Glutamatergic neuron (in vitro differentiated cells): ENCODE results near the gene SLC22A4. TPM values are rescaled to one million over a fixed set of nuclear protein-coding genes. Genes with fewer than 3 reads are reported as not detected.

Source experiments
- DNase-seq: peaks from one replicate; pipeline ENCODE4 v3.0.0; 2022
- H3K27ac Mint-ChIP-seq: one replicate; pipeline ENCODE4 v1.8.0; 2020; ENCODE audit warnings: mild to moderate bottlenecking, mixed read lengths, inconsistent platforms; ENCODE audit not compliant: unreplicated experiment
- H3K27me3 Mint-ChIP-seq: one replicate; pipeline ENCODE4 v1.8.0; 2020; ENCODE audit warnings: mild to moderate bottlenecking, moderate library complexity, mixed read lengths, inconsistent platforms; ENCODE audit not compliant: unreplicated experiment
- H3K36me3 Mint-ChIP-seq: one replicate; pipeline ENCODE4 v1.8.0; 2020; ENCODE audit warnings: mild to moderate bottlenecking, mixed read lengths, inconsistent platforms; ENCODE audit not compliant: unreplicated experiment
- H3K4me1 Mint-ChIP-seq: one replicate; pipeline ENCODE4 v1.8.0; 2020; ENCODE audit warnings: mild to moderate bottlenecking, low read depth, mixed read lengths, inconsistent platforms; ENCODE audit not compliant: unreplicated experiment
- H3K4me3 Mint-ChIP-seq: one replicate; pipeline ENCODE4 v1.8.0; 2020; ENCODE audit warnings: mild to moderate bottlenecking, mixed read lengths, inconsistent platforms; ENCODE audit not compliant: unreplicated experiment
- H3K9me3 Mint-ChIP-seq: one replicate; pipeline ENCODE4 v1.8.0; 2020; ENCODE audit warnings: mild to moderate bottlenecking, moderate library complexity, mixed read lengths, inconsistent platforms; ENCODE audit not compliant: unreplicated experiment
- CTCF ChIP-seq: fragments of 200-600 bp; sonication (generic); IDR thresholded peaks from one replicate; pipeline ENCODE4 v1.5.0; 2021; ENCODE audit not compliant: partially characterized antibody, unreplicated experiment
- total RNA-seq: library from RNA; stranded (reverse); fragmentation: NEBNext Ultra II Directional; extraction: Animal tissue kit (Norgen Biotek cat#: 25700); gene quantifications from one replicate; pipeline ENCODE4 v1.2.1, GENCODE V29; 2021; ENCODE audit not compliant: unreplicated experiment

The SLC22A4 gene
- total RNA-seq, 1 donor from 2014 or later, result 0.37 TPM

GRCh38 chr5:132260714-132261551, 33.3 kb upstream of the SLC22A4 start:
- Mint-ChIP-seq H3K36me3 (no peaks in the 10 kb centered on the region), H3K4me3 (peak overlapping the region; percentile 58), H3K27me3 (peaks cover 15% of the 10 kb centered on the region), H3K9me3 (peaks cover 10% of the 10 kb centered on the region), H3K4me1 (peaks cover 28% of the 10 kb centered on the region), H3K27ac (no peak overlapping the region)
- no peak for TF ChIP-seq CTCF
- no peak for DNase-seq

- Mint-ChIP-seq H3K27me3 (peaks cover 15% of the 10 kb centered on the region), H3K4me3 (no peak overlapping the region), H3K27ac (peak overlapping the region; percentile 0), H3K9me3 (peaks cover 9% of the 10 kb centered on the region), H3K4me1 (peaks cover 30% of the 10 kb centered on the region), H3K36me3 (no peaks in the 10 kb centered on the region)
- TF ChIP-seq CTCF, result no peak
- DNase-seq, result no peak
Measured at GRCh38 chr5:132261881-132262845, 32.0 kb upstream of the SLC22A4 start.

- no peak overlapping the region for H3K27ac Mint-ChIP-seq
- H3K27me3 Mint-ChIP-seq, result peaks cover 17% of the 10 kb centered on the region
- peaks cover 34% of the 10 kb centered on the region for H3K4me1 Mint-ChIP-seq
- H3K4me3 Mint-ChIP-seq, result no peak overlapping the region
- no peak for TF ChIP-seq CTCF
- peaks cover 11% of the 10 kb centered on the region for H3K9me3 Mint-ChIP-seq
- no peaks in the 10 kb centered on the region for H3K36me3 Mint-ChIP-seq
- DNase-seq, result no peak
Measured at GRCh38 chr5:132262882-132263547, 31.2 kb upstream of the SLC22A4 start.

- Mint-ChIP-seq H3K4me1 (peaks cover 34% of the 10 kb centered on the region), H3K9me3 (peaks cover 11% of the 10 kb centered on the region), H3K27ac (no peak overlapping the region), H3K4me3 (no peak overlapping the region), H3K27me3 (peaks cover 17% of the 10 kb centered on the region), H3K36me3 (no peaks in the 10 kb centered on the region)
- DNase-seq, result no peak
- no peak for TF ChIP-seq CTCF
Measured at GRCh38 chr5:132263548-132264261, 30.5 kb upstream of the SLC22A4 start.
